ENCODE data around the gene RANGAP1.

- no peak for TF ChIP-seq POLR2AphosphoS5 (IDR thresholded peaks at IDR 0.05)
- TF ChIP-seq CTCF (IDR thresholded peaks at IDR 0.05) = no peak
- no peak for TF ChIP-seq POLR2A (IDR thresholded peaks at IDR 0.05; ENCODE audit: low read depth)
These were observed 48.2 kb upstream of the RANGAP1 start for GRCh38 chr22:41334215-41334614.
